Endodermal cell (in vitro differentiated cells): ENCODE measurements around the gene ITPA. TPM values are rescaled to one million over a fixed set of nuclear protein-coding genes. Genes with fewer than 3 reads are reported as not detected.

ENCODE experiments used
- DNase-seq: peaks from one replicate; pipeline ENCODE4 v3.0.0-alpha.2; 2017
- H3K27ac ChIP-seq: 2 replicates; pipeline ENCODE4 v1.5.1; 2013; ENCODE audit warnings: mild to moderate bottlenecking, low read depth, low read length, moderate library complexity
- H3K27me3 ChIP-seq: 2 replicates; pipeline ENCODE4 v1.6.1; 2013; ENCODE audit warnings: mild to moderate bottlenecking, low read length, moderate library complexity; ENCODE audit not compliant: insufficient read depth, control insufficient read depth, poor library complexity, severe bottlenecking
- H3K36me3 ChIP-seq: 2 replicates; pipeline ENCODE4 v1.7.0; 2013; ENCODE audit warnings: mild to moderate bottlenecking, low read length, moderate library complexity; ENCODE audit not compliant: control insufficient read depth, insufficient read depth
- H3K4me1 ChIP-seq: one replicate; pipeline ENCODE4 v1.7.0; 2013; ENCODE audit warnings: low read length; ENCODE audit not compliant: control insufficient read depth, insufficient read depth
- H3K4me3 ChIP-seq: 2 replicates; pipeline ENCODE4 v1.5.1; 2013; ENCODE audit warnings: mild to moderate bottlenecking, low read length, moderate library complexity
- H3K9ac ChIP-seq: 2 replicates; pipeline ENCODE4 v1.6.1; 2013; ENCODE audit warnings: mild to moderate bottlenecking, low read length, moderate library complexity; ENCODE audit not compliant: poor library complexity, severe bottlenecking; ENCODE audit errors: extremely low read depth
- H3K9me3 ChIP-seq: 2 replicates; pipeline ENCODE4 v1.6.1; 2013; ENCODE audit warnings: mild to moderate bottlenecking, low read length, moderate library complexity; ENCODE audit not compliant: control insufficient read depth
- H3K27ac Mint-ChIP-seq: 2 replicates; pipeline ENCODE4 v1.8.0; 2020; ENCODE audit warnings: mixed read lengths
- H3K27me3 Mint-ChIP-seq: 2 replicates; pipeline ENCODE4 v1.8.0; 2021; ENCODE audit warnings: mild to moderate bottlenecking, mixed read lengths; ENCODE audit not compliant: insufficient read depth
- H3K36me3 Mint-ChIP-seq: 2 replicates; pipeline ENCODE4 v1.8.0; 2020; ENCODE audit warnings: low read depth, mixed read lengths
- H3K4me1 Mint-ChIP-seq: 2 replicates; pipeline ENCODE4 v1.8.0; 2020; ENCODE audit warnings: mixed read lengths
- H3K4me3 Mint-ChIP-seq: 2 replicates; pipeline ENCODE4 v1.8.0; 2020; ENCODE audit warnings: mild to moderate bottlenecking, moderate library complexity, mixed read lengths
- H3K9me3 Mint-ChIP-seq: 2 replicates; pipeline ENCODE4 v1.8.0; 2020; ENCODE audit warnings: mild to moderate bottlenecking, mixed read lengths
- WGBS, 2 experiments: methylation state at CpG; one replicate each; pipeline versions ENCODE4 v1.1.5 to v1.1.7; 2013; ENCODE audit warnings: missing lambda C conversion rate in 2 of 2, mixed read lengths in 1 of 2; ENCODE audit not compliant: insufficient coverage in 1 of 2, insufficient read length in 1 of 2; 5-methylcytosine and 5-hydroxymethylcytosine counted together
- total RNA-seq, 2 donors: library from RNA; stranded (reverse); fragmentation: NEBNext Ultra II Directional in 1 of 2; extraction: Animal tissue kit (Norgen Biotek cat#: 25700) in 1 of 2; gene quantifications; 2 replicates in 1 of 2; 3 replicates in 1 of 2; pipeline ENCODE4 v1.2.1, GENCODE V29; 2021
- TF ChIP-seq, protein P1 (sequence below): fragments of 200-600 bp; sonication (generic); conservative IDR thresholded peaks from 2 replicates; pipeline ENCODE4 v1.5.0; 2021; ENCODE audit warnings: antibody characterized with exemption, mild to moderate bottlenecking

The ITPA gene
- total RNA-seq, 2 donors from 2014 or later = 50.8 to 53.6 TPM

DNA sequence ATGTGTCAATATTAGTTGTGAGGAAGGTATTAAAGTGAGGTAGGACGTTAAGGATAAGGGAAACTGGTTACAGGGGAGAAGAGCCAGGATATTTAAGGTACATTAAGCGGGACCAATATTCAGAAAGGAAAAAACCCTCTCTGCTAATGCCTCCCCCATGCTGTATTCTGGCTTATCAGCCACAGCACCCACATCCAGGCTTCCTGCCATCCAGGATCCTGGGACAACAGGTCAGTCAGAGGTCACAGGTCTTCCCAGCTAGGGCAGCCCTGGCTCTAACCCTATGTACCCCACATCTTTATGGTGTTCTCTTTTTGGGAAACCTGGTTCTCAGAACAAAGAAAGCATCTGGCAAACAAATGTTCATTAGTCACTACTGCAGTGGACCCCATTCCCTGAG, 10.1 kb upstream of the ITPA start:
- H3K9me3 Mint-ChIP-seq = no peaks in the 10 kb centered on the region
- H3K9me3 ChIP-seq = no peaks in the 10 kb centered on the region
- no peak overlapping the region for H3K9ac ChIP-seq
- TF ChIP-seq, protein P1, sequence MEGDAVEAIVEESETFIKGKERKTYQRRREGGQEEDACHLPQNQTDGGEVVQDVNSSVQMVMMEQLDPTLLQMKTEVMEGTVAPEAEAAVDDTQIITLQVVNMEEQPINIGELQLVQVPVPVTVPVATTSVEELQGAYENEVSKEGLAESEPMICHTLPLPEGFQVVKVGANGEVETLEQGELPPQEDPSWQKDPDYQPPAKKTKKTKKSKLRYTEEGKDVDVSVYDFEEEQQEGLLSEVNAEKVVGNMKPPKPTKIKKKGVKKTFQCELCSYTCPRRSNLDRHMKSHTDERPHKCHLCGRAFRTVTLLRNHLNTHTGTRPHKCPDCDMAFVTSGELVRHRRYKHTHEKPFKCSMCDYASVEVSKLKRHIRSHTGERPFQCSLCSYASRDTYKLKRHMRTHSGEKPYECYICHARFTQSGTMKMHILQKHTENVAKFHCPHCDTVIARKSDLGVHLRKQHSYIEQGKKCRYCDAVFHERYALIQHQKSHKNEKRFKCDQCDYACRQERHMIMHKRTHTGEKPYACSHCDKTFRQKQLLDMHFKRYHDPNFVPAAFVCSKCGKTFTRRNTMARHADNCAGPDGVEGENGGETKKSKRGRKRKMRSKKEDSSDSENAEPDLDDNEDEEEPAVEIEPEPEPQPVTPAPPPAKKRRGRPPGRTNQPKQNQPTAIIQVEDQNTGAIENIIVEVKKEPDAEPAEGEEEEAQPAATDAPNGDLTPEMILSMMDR = no peak
- peaks cover 6% of the 10 kb centered on the region for H3K4me1 Mint-ChIP-seq
- DNase-seq = no peak
- no peaks in the 10 kb centered on the region for H3K27me3 ChIP-seq
- H3K36me3 Mint-ChIP-seq = peaks cover 58% of the 10 kb centered on the region
- no peaks in the 10 kb centered on the region for H3K4me1 ChIP-seq
- no peaks in the 10 kb centered on the region for H3K27me3 Mint-ChIP-seq
- H3K27ac ChIP-seq = no peak overlapping the region
- no peak overlapping the region for H3K4me3 ChIP-seq
- no peak overlapping the region for H3K4me3 Mint-ChIP-seq
- H3K27ac Mint-ChIP-seq = no peak overlapping the region
- 33 to 71% methylated on average over 1 to 2 of the region's 2 CpGs for WGBS, 2 experiments
- peaks cover 55% of the 10 kb centered on the region for H3K36me3 ChIP-seq

DNA sequence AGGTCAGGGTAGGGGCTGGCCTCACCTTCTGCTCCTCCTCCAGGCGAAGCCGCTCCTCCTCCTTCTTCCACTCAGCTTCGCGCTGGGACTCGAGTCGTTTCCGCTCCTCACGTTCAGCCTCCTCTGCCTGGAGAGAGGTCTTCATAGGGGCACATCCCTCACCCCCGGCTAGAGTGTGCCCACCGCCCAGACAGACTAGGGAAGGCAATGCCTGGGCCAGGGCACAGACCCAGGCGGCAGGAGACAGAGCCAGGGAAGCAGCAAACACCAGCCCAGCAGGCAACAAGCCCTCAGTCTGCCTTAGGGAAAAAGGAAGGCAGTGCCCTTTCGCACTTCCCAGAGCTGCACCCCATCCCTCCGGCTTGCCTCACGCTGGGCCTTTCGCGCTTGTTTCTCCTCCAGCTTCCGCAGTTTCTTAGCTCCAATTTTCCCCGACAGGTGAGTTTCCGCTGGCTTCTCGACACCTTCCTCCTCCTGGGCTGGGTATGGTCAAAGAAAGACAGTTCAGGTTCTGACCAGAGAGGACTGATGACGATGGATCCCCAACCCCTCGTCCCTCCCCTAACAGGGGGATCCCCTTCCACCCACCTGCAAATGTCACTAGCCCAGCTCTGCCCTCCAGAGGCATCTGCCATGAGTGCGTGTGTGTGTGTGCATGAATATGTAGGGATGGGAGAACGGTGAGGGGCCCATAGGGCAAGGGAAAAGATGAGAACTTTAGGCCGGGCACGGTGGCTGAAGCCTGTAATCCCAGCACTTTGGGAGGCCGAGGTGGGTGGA, 9.1 kb upstream of the ITPA start:
- TF ChIP-seq, protein P1 = no peak
- 94% methylated on average over 16 to 27 of the region's 27 CpGs for WGBS, 2 experiments
- Histone ChIP-seq H3K9me3 (no peaks in the 10 kb centered on the region), H3K36me3 (peaks cover 50% of the 10 kb centered on the region), H3K27me3 (no peaks in the 10 kb centered on the region), H3K27ac (no peak overlapping the region), H3K4me1 (no peaks in the 10 kb centered on the region), H3K9ac (no peak overlapping the region), H3K4me3 (no peak overlapping the region)
- no peak for DNase-seq
- no peak overlapping the region for H3K4me3 Mint-ChIP-seq
- H3K9me3 Mint-ChIP-seq = no peaks in the 10 kb centered on the region
- H3K27ac Mint-ChIP-seq = no peak overlapping the region
- peaks cover 6% of the 10 kb centered on the region for H3K4me1 Mint-ChIP-seq
- H3K27me3 Mint-ChIP-seq = no peaks in the 10 kb centered on the region
- peaks cover 56% of the 10 kb centered on the region for H3K36me3 Mint-ChIP-seq

DNA sequence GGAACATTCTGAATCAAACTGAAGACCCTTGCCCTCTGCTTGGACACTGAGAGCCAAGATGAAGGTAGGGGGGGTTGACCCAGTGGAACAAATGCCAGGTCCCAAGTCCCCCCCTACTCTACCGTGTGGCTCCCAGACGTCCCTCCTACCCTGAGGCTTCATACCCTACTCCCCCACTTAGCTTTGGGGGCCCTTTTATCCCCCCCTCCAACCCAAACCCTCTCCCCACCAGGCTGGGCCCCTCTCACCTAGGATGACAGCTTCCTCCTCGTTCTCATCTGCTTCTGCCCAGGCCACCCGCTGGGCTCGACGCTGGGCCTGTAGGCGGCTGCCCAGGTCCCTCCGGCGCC, 6.4 kb upstream of the ITPA start:
- H3K9ac ChIP-seq = no peak overlapping the region
- no peaks in the 10 kb centered on the region for H3K27me3 Mint-ChIP-seq
- no peak overlapping the region for H3K27ac ChIP-seq
- H3K27me3 ChIP-seq = no peaks in the 10 kb centered on the region
- peak overlapping the region; percentile 95 for H3K4me3 ChIP-seq
- H3K9me3 ChIP-seq = no peaks in the 10 kb centered on the region
- H3K36me3 Mint-ChIP-seq = peaks cover 34% of the 10 kb centered on the region
- no peak overlapping the region for H3K27ac Mint-ChIP-seq
- TF ChIP-seq, protein P1 = no peak
- no peaks in the 10 kb centered on the region for H3K4me1 ChIP-seq
- H3K4me3 Mint-ChIP-seq = peak overlapping the region; percentile 94
- H3K4me1 Mint-ChIP-seq = peaks cover 6% of the 10 kb centered on the region
- peaks cover 32% of the 10 kb centered on the region for H3K36me3 ChIP-seq
- DNase-seq = no peak
- 66 to 80% methylated on average over 1 to 9 of the region's 9 CpGs for WGBS, 2 experiments
- H3K9me3 Mint-ChIP-seq = no peaks in the 10 kb centered on the region
